ENCODE data around the gene ELMO3.

The ELMO3 gene

GRCh38 chr16:67200491-67200890 lies 1.6 kb downstream of the ELMO3 start:
- DNase-seq, result no peak

GRCh38 chr16:67201411-67202345 lies 2.7 kb downstream of the ELMO3 start:
- DNase-seq, result no peak

GRCh38 chr16:67202426-67202825 lies 3.5 kb downstream of the ELMO3 start:
- DNase-seq, result no peak

- DNase-seq, result no peak
Measured at GRCh38 chr16:67202956-67203493, 4.1 kb downstream of the ELMO3 start.

- no peak for DNase-seq
Measured at GRCh38 chr16:67204076-67204475, 5.1 kb downstream of the ELMO3 start.

GRCh38 chr16:67206129-67206837 lies 7.4 kb downstream of the ELMO3 start:
- no peak for DNase-seq

GRCh38 chr16:67206838-67207248 lies 7.9 kb downstream of the ELMO3 start:
- no peak for DNase-seq

- DNase-seq, result no peak
Measured at GRCh38 chr16:67207249-67208091, 8.5 kb downstream of the ELMO3 start.

GRCh38 chr16:67208154-67208896 lies 9.4 kb downstream of the ELMO3 start:
- DNase-seq, result no peak

GRCh38 chr16:67209565-67209964 lies 10.6 kb downstream of the ELMO3 start:
- no peak for DNase-seq

- no peak for DNase-seq
Measured at GRCh38 chr16:67210069-67210937, 11.4 kb downstream of the ELMO3 start.

- DNase-seq, result no peak
Measured at GRCh38 chr16:67211674-67212073, 12.7 kb downstream of the ELMO3 start.

GRCh38 chr16:67212766-67213165 lies 13.8 kb downstream of the ELMO3 start:
- DNase-seq, result no peak

- no peak for DNase-seq
Measured at GRCh38 chr16:67213197-67214019, 14.5 kb downstream of the ELMO3 start.

- DNase-seq, result no peak
Measured at GRCh38 chr16:67215706-67216105, 16.8 kb downstream of the ELMO3 start.

- peak; percentile 27 for DNase-seq
Measured at GRCh38 chr16:67216612-67217490, 17.9 kb downstream of the ELMO3 start.

GRCh38 chr16:67223992-67224391 lies 25.1 kb downstream of the ELMO3 start:
- no peak for DNase-seq

- no peak for DNase-seq
Measured at GRCh38 chr16:67226295-67226803, 27.4 kb downstream of the ELMO3 start.

Data from CD4-positive, alpha-beta T cell treated with Interleukin-15 for 1 hour (primary cell).